K562 (cell line): ENCODE measurements around the gene PCDHB7. TPM values are rescaled to one million over a fixed set of nuclear protein-coding genes. Genes with fewer than 3 reads are reported as not detected.
"Not testable (repeated sequence)": the region's sequence is repeated elsewhere in the genome, so short reads cannot be mapped to it uniquely, and the experiment has no call there.

ENCODE experiments used
- ATAC-seq: fragments of 200-7000 bp; cut with Tn5 transposase; 3 replicates; pipeline ENCODE4 v1.9.1; 2020; ENCODE audit warnings: moderate library complexity
- BruUV-seq: library from RNA; stranded (reverse); fragments of 400-500 nt; replicated peaks from 2 replicates; lab custom pipeline; 2021; lab: Mats Ljungman, UMichigan
- CTCF ChIA-PET: fragments of 300-600 bp; formaldehyde crosslinking; extraction: SDS; loops from one replicate; lab custom pipeline; 2021; ENCODE audit warnings: low intra/inter-chr PET ratio; lab: Yijun Ruan, JAX
- POLR2A ChIA-PET: fragments of 300-600, 350-650 bp; sonication (Branson Sonifier 250); formaldehyde crosslinking; extraction: SDS; loops from one replicate; lab custom pipeline; 2021; ENCODE audit warnings: antibody characterized with exemption, inconsistent platforms; lab: Yijun Ruan, JAX
- DNase-seq, 4 experiments: peaks; one replicate each; pipeline versions ENCODE4 v3.0.0 to v3.0.0-alpha.2; 2011 to 2018; ENCODE audit warnings: low spot score in 3 of 4, mixed read lengths in 3 of 4; ENCODE audit errors: extremely low read depth in 1 of 4
- FAIRE-seq: peaks from 2 replicates; lab custom pipeline; 2011; peaks lifted over from hg19 to GRCh38; lab: Jason Lieb, UNC
- H2AFZ ChIP-seq: 2 replicates; pipeline ENCODE4 v1.6.0; 2011; ENCODE audit warnings: low read depth, low read length, control low read depth, inconsistent platforms
- H3K27ac ChIP-seq: fragments of 200-600 bp; 3 replicates; pipeline ENCODE4 v1.8.0; 2011; ENCODE audit warnings: low read depth, mild to moderate bottlenecking, control low read depth, inconsistent platforms, low read length, moderate library complexity, mixed read lengths; ENCODE audit errors: extremely low read depth
- H3K27me3 ChIP-seq, 2 experiments: fragments of 300-600 bp in 1 of 2; 2 replicates in 1 of 2; 3 replicates in 1 of 2; pipeline versions ENCODE4 v1.6.0 to v1.8.0; 2011; ENCODE audit warnings: inconsistent platforms in 2 of 2, low read length in 2 of 2, mild to moderate bottlenecking in 1 of 2, mixed read lengths in 1 of 2, moderate library complexity in 1 of 2; ENCODE audit not compliant: control insufficient read depth in 2 of 2, insufficient read depth in 2 of 2
- H3K36me3 ChIP-seq: fragments of 300-600 bp; 3 replicates; pipeline ENCODE4 v1.8.0; 2011; ENCODE audit warnings: mild to moderate bottlenecking, low read length, inconsistent platforms; ENCODE audit not compliant: control insufficient read depth, insufficient read depth
- H3K4me1 ChIP-seq, 2 experiments: fragments of 200-600 bp in 1 of 2; replicated peaks in 1 of 2; 2 replicates in 1 of 2; 3 replicates in 1 of 2; pipeline versions ENCODE4 v1.5.1 to v1.8.0; 2011; ENCODE audit warnings: inconsistent platforms in 2 of 2, low read length in 2 of 2, mild to moderate bottlenecking in 1 of 2, mixed read lengths in 1 of 2, moderate library complexity in 1 of 2; ENCODE audit not compliant: control insufficient read depth in 2 of 2, insufficient read depth in 2 of 2
- H3K4me2 ChIP-seq: 2 replicates; pipeline ENCODE4 v1.6.1; 2011; ENCODE audit warnings: low read length, control low read depth, inconsistent platforms, mixed read lengths; ENCODE audit not compliant: insufficient read depth
- H3K4me3 ChIP-seq: fragments of 200-600 bp; sonication (generic), shearing (Covaris generic); 2 replicates; pipeline ENCODE4 v1.5.1; 2016; ENCODE audit warnings: control low read depth, inconsistent platforms
- H3K79me2 ChIP-seq: fragments of 200-600 bp; 3 replicates; pipeline ENCODE4 v1.8.0; 2011; ENCODE audit warnings: low read length, inconsistent platforms; ENCODE audit not compliant: control insufficient read depth, insufficient read depth
- H3K9ac ChIP-seq, 2 experiments: 2 replicates each; pipeline versions ENCODE4 v1.6.0 to v1.6.1; 2011; ENCODE audit warnings: low read depth in 2 of 2, low read length in 2 of 2, control low read depth in 1 of 2, inconsistent platforms in 1 of 2, mild to moderate bottlenecking in 1 of 2, mixed read lengths in 1 of 2; ENCODE audit not compliant: insufficient read depth in 1 of 2
- H3K9me1 ChIP-seq: one replicate; pipeline ENCODE4 v1.6.0; 2011; ENCODE audit warnings: inconsistent platforms, mild to moderate bottlenecking, low read length, moderate library complexity; ENCODE audit not compliant: control insufficient read depth, insufficient read depth
- H3K9me3 ChIP-seq: replicated peaks from 2 replicates; pipeline ENCODE4 v1.5.1; 2011; ENCODE audit warnings: low read depth, low read length, inconsistent platforms; ENCODE audit not compliant: control insufficient read depth, insufficient read depth
- H4K20me1 ChIP-seq: replicated peaks from 2 replicates; pipeline ENCODE4 v1.6.1; 2011; ENCODE audit warnings: low read length, inconsistent platforms, mixed read lengths; ENCODE audit not compliant: control insufficient read depth, insufficient read depth
- CREM ChIP-seq: IDR thresholded peaks from 2 replicates; pipeline ENCODE4 v1.6.1; 2014; ENCODE audit warnings: antibody characterized with exemption, low read depth
- CTCF ChIP-seq, 3 experiments: IDR thresholded peaks in 2 of 3; conservative IDR thresholded peaks in 1 of 3; 2 replicates each; pipeline ENCODE4 v1.5.1; 2011 to 2012; ENCODE audit warnings: low read length in 3 of 3, mild to moderate bottlenecking in 3 of 3, control low read depth in 2 of 3, improper control_type of control experiment in 1 of 3, inconsistent platforms in 1 of 3, low read depth in 1 of 3, mixed read lengths in 1 of 3, moderate library complexity in 1 of 3; ENCODE audit not compliant: insufficient read depth in 2 of 3
- RAD21 ChIP-seq, 2 experiments: fragments of 250-450 bp in 1 of 2; fragments of 450-650 bp in 1 of 2; sonication (Bioruptor Pico) in 1 of 2; formaldehyde crosslinking in 1 of 2; IDR thresholded peaks in 1 of 2; conservative IDR thresholded peaks in 1 of 2; 2 replicates each; pipeline versions ENCODE4 v1.4.0 to v1.8.0; 2020 to 2022; ENCODE audit warnings: mild to moderate bottlenecking in 2 of 2, moderate library complexity in 1 of 2
- SNRNP70 ChIP-seq: fragments of 200-400 bp; formaldehyde crosslinking; optimal IDR thresholded peaks from 2 replicates; pipeline ENCODE3; 2017; ENCODE audit warnings: low read depth, low read length
- WGBS: fragments of 100-300 bp; shearing (Covaris generic); methylation state at CpG from one replicate; pipeline ENCODE4 v1.1.6; 2016; ENCODE audit warnings: low coverage, mixed read lengths; ENCODE audit not compliant: insufficient coverage; ENCODE audit errors: missing lambda C conversion rate; 5-methylcytosine and 5-hydroxymethylcytosine counted together
- in situ Hi-C: fragments of 300-500 bp; cut with MboI; formaldehyde crosslinking; loops from 4 replicates; pipeline ENCODE4 v1.15.0; 2018; ENCODE audit warnings: inconsistent platforms, mixed read lengths
- intact Hi-C: fragments of 100-400 bp; cut with micrococcal nuclease; formaldehyde crosslinking; loops from 2 replicates; pipeline ENCODE4 v1.14.2; 2022
- polyA plus RNA-seq, 8 experiments: library from polyadenylated mRNA; depleted of rRNA in 4 of 8; stranded (reverse) in 5 of 8; unstranded in 3 of 8; fragments of >200 nt; fragmentation: Nextera tagmentation in 2 of 8; fragmentation: Illumina TruSeq in 1 of 8; extraction: Ambion mirVana in 2 of 8; extraction: Trizol in 1 of 8; gene quantifications; 2 replicates each; pipeline versions ENCODE4 v1.2.1 to v1.2.3, GENCODE V29; 2011 to 2014; ENCODE audit warnings: inconsistent platforms in 1 of 8, missing spikeins in 1 of 8
- total RNA-seq, 7 experiments: library from RNA; depleted of rRNA in 6 of 7; stranded (reverse); fragments of >200 nt in 6 of 7; fragmentation: Illumina TruSeq in 2 of 7; extraction: Trizol in 2 of 7; gene quantifications; 2 replicates each; pipeline versions ENCODE4 v1.2.1 to v1.2.3, GENCODE V29; 2011 to 2021; ENCODE audit warnings: low replicate concordance in 1 of 7

The PCDHB7 gene
- total and polyA plus RNA-seq, 9 of the 15 experiments (the other 6 are each of a cell fraction or from before 2014, with no cell fraction given) = not detected

GRCh38 chr5:141182248-141182647 lies 9.8 kb downstream of the PCDHB7 start, which contains the start of gene PCDHB16:
TSS of gene PCDHB16 (plus strand) at chr5:141182387. CDS start at chr5:141182560, 173 bp downstream.
- no peaks in the 10 kb centered on the region for H3K9me3 ChIP-seq
- ChIA-PET POLR2A (no interaction called here), CTCF (no interaction called here)
- no peaks in the 10 kb centered on the region for H3K79me2 ChIP-seq
- no TSS peak for BruUV-seq
- peak; percentile 46 for FAIRE-seq
- peaks cover 5 to 14% of the 10 kb centered on the region in 2 experiments; a peak in 1 of 5 replicates for H3K27me3 ChIP-seq
- intact Hi-C loops (no loop called here), in situ Hi-C loops (no loop called here)
- no peak within 1 kb of the TSS for H3K27ac ChIP-seq
- WGBS = 2% methylated on average over 13 of the region's 13 CpGs
- H3K9me1 ChIP-seq = no peaks in the 10 kb centered on the region
- H3K4me2 ChIP-seq = no peak within 1 kb of the TSS
- TF ChIP-seq CREM (peak; percentile 14; the same call in 1 of the 2 replicates), RAD21 (CRISPR knock-in tag; conservative IDR thresholded peaks at IDR 0.05 in 1 of 2, IDR thresholded peaks at IDR 0.05 in 1 of 2) (0 out of 4 replicates have a peak, but pooled peaks of 1 of the 2 experiments have one; percentile 17), SNRNP70 (no peak), CTCF (IDR thresholded peaks at IDR 0.05 in 2 of 3, conservative IDR thresholded peaks at IDR 0.05 in 1 of 3; ENCODE audit: insufficient read depth in 2 of 3, low read depth in 1 of 3, low read length in 3 of 3) (peak; percentile 38 to 51 (median 46))
- H2AFZ ChIP-seq = no peak within 1 kb of the TSS
- ATAC-seq = peak; percentile 78
- no peaks in the 10 kb centered on the region for H3K36me3 ChIP-seq
- H3K4me1 ChIP-seq = no peaks in the 10 kb centered on the region
- no peak within 1 kb of the TSS for H3K4me3 ChIP-seq
- H4K20me1 ChIP-seq = no peaks in the 10 kb centered on the region
- H3K9ac ChIP-seq = no peak within 1 kb of the TSS
- DNase-seq = peak in 2 of 4 experiments; percentile 17 to 31

- H3K27me3 ChIP-seq, FAIRE-seq, H3K36me3 ChIP-seq, H2AFZ ChIP-seq, DNase-seq, H3K4me3 ChIP-seq, BruUV-seq, H3K9me3 ChIP-seq, CTCF ChIA-PET, H3K9ac ChIP-seq, in situ Hi-C loops, POLR2A ChIA-PET, H3K9me1 ChIP-seq, H3K79me2 ChIP-seq, ATAC-seq, H3K4me2 ChIP-seq, H3K4me1 ChIP-seq, intact Hi-C loops, H4K20me1 ChIP-seq, H3K27ac ChIP-seq: not testable (repeated sequence)
- 3% methylated on average over 21 of the region's 69 CpGs for WGBS
Measured at GRCh38 chr5:141184117-141184855, 11.8 kb downstream of the PCDHB7 start.
